Omental fat pad (tissue), 4 donors: Measurements from ENCODE around the gene CABLES2. TPM values are rescaled to one million over a fixed set of nuclear protein-coding genes. Genes with fewer than 3 reads are reported as not detected.

Source experiments
- ATAC-seq: fragments of 150-250 bp; one replicate; pipeline ENCODE4 v1.9.1; 2016; ENCODE audit warnings: mild to moderate bottlenecking, moderate library complexity; ENCODE audit not compliant: low FRiP score
- DNase-seq: peaks from one replicate; pipeline ENCODE4 v3.0.0-alpha.2; 2019; ENCODE audit warnings: low spot score
- CTCF ChIP-seq, 3 donors: fragments of 450-650 bp; IDR thresholded peaks; one replicate each; pipeline ENCODE4 v1.5.1; 2016 to 2017; ENCODE audit warnings: antibody characterized with exemption in 3 of 3, mild to moderate bottlenecking in 3 of 3, moderate library complexity in 2 of 3
- total RNA-seq, 4 donors: library from RNA; depleted of rRNA; stranded (reverse); fragments of >200 nt; gene quantifications; one replicate each; pipeline ENCODE4 v1.1.0, GENCODE V29; 2016

The CABLES2 gene
- total RNA-seq, 4 donors from 2014 or later, result 1.5 to 2.8 (median 2.5) TPM

DNA sequence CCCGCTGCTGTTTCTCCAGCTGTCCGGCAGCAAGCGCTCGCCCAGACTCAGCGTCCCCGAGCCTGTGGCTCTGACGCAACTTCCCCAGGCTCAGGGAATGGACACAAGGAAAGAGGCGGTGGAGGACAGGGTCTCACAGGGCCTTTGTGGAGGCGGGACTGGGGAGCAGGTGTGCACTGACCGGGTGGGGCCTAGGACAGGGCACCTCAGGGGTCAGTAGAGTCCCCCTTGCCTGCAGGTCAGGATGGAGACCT, 60.0 kb downstream of the CABLES2 start:
- DNase-seq, result no peak
- TF ChIP-seq CTCF (IDR thresholded peaks at IDR 0.05), result no peak
- ATAC-seq, result no peak

GRCh38 chr20:62346398-62347150, 60.5 kb downstream of the CABLES2 start:
- ATAC-seq, result no peak
- TF ChIP-seq CTCF (IDR thresholded peaks at IDR 0.05), result no peak
- DNase-seq, result no peak

GRCh38 chr20:62345681-62346370, 61.3 kb downstream of the CABLES2 start:
- ATAC-seq (no peak), DNase-seq (no peak)
- no peak for TF ChIP-seq CTCF (IDR thresholded peaks at IDR 0.05)

DNA sequence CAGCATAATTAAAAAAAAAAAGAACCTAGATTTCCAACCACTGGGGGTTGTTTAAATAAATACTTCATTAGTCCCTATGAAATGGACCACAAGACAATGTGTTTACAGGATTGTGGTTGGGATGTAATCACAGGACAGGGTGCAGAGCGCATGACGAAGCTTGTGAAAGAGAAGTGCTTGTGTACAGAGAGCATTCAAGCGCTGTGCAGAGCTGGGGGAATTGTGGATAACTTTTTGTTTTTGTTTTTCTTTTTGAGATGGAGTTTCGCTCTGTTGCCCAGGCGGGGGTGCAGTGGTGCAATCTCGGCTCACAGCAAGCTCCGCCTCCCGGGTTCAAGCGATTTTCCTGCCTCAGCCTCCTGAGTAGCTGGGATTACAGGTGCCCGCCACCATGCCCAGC, 62.3 kb downstream of the CABLES2 start:
- DNase-seq (no peak), ATAC-seq (no peak)
- no peak for TF ChIP-seq CTCF (IDR thresholded peaks at IDR 0.05)

DNA sequence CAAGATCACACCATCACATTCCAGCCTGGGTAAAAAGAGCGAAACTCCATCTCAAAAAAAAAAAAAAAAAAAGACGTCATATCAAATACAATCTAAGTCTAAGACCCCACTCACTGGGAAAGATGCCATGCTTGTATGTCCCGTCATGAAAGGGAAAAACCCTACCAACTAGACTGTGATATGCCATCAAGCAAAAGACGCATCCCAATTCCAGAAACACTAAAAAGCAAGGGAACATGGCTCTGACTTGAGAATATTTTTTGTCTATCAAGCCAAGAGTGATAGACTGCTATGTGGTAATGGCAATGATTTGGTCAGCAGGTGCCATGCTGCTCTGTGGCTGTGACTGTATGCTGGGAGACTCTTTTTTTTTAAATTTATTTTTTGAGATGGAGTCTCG, 63.0 kb downstream of the CABLES2 start:
- ATAC-seq, result no peak
- TF ChIP-seq CTCF (IDR thresholded peaks at IDR 0.05), result no peak
- no peak for DNase-seq

GRCh38 chr20:62342910-62343309, 64.2 kb downstream of the CABLES2 start:
- ATAC-seq (no peak), DNase-seq (no peak)
- no peak for TF ChIP-seq CTCF (IDR thresholded peaks at IDR 0.05)

GRCh38 chr20:62339647-62340062, 67.4 kb downstream of the CABLES2 start:
- no peak for ATAC-seq
- no peak for DNase-seq
- no peak for TF ChIP-seq CTCF (IDR thresholded peaks at IDR 0.05)
